GM12878 (cell line): ENCODE data around the gene RHCE. TPM values are rescaled to one million over a fixed set of nuclear protein-coding genes. Genes with fewer than 3 reads are reported as not detected.

Experiments
- ASH2L ChIP-seq: fragments of 300-600, 200-600 bp; sonication (generic); IDR thresholded peaks from 2 replicates; pipeline ENCODE4 v1.6.1; 2017; ENCODE audit warnings: low read depth, mild to moderate bottlenecking, borderline replicate concordance
- CEBPB ChIP-seq, 2 experiments: fragments of 150-350 bp in 1 of 2; IDR thresholded peaks; 2 replicates each; pipeline ENCODE4 v1.6.1; 2012 to 2014; ENCODE audit warnings: low read depth in 2 of 2, low read length in 2 of 2, borderline replicate concordance in 1 of 2, inconsistent platforms in 1 of 2
- GABPA ChIP-seq: IDR thresholded peaks from 2 replicates; pipeline ENCODE4 v1.6.1; 2014; ENCODE audit warnings: antibody characterized with exemption, low read depth, mild to moderate bottlenecking, inconsistent platforms
- GATAD2B ChIP-seq: fragments of 450-650 bp; conservative IDR thresholded peaks from 2 replicates; pipeline ENCODE4 v1.6.1; 2017; ENCODE audit warnings: low read depth, mild to moderate bottlenecking, moderate library complexity
- IKZF1 ChIP-seq: fragments of 450-650 bp; conservative IDR thresholded peaks from 2 replicates; pipeline ENCODE4 v1.6.1; 2017; ENCODE audit warnings: antibody characterized with exemption, mild to moderate bottlenecking
- MTA2 ChIP-seq: fragments of 450-650 bp; IDR thresholded peaks from 2 replicates; pipeline ENCODE4 v1.6.1; 2016; ENCODE audit warnings: low read depth, mild to moderate bottlenecking, moderate library complexity
- MXI1 ChIP-seq: fragments of 150-350 bp; IDR thresholded peaks from 2 replicates; pipeline ENCODE4 v1.6.1; 2011; ENCODE audit warnings: low read depth, mild to moderate bottlenecking, inconsistent platforms, low read length, improper control_type of control experiment
- MYC ChIP-seq: IDR thresholded peaks from 2 replicates; pipeline ENCODE4 v1.6.1; 2011; ENCODE audit warnings: mild to moderate bottlenecking, low read length, moderate library complexity, inconsistent platforms; ENCODE audit not compliant: insufficient read depth, insufficient replicate concordance, insufficient read length, severe bottlenecking
- NFXL1 ChIP-seq: fragments of 450-650 bp; IDR thresholded peaks from 2 replicates; pipeline ENCODE4 v1.6.1; 2017; ENCODE audit warnings: antibody characterized with exemption, mild to moderate bottlenecking, borderline replicate concordance
- PAX5 ChIP-seq: IDR thresholded peaks from 2 replicates; pipeline ENCODE4 v1.6.1; 2011; ENCODE audit warnings: low read depth, low read length, borderline replicate concordance
- PML ChIP-seq: IDR thresholded peaks from 2 replicates; pipeline ENCODE4 v1.6.1; 2012; ENCODE audit warnings: low read length, inconsistent platforms
- RAD21 ChIP-seq: IDR thresholded peaks from 2 replicates; pipeline ENCODE4 v1.6.1; 2011; ENCODE audit warnings: mild to moderate bottlenecking, low read depth, low read length, moderate library complexity; ENCODE audit not compliant: insufficient read depth
- SMAD1 ChIP-seq: fragments of 450-650 bp; IDR thresholded peaks from 2 replicates; pipeline ENCODE4 v1.6.1; 2018; ENCODE audit warnings: mild to moderate bottlenecking, low read depth; ENCODE audit not compliant: partially characterized antibody
- STAT1 ChIP-seq: fragments of 450-650 bp; conservative IDR thresholded peaks from 2 replicates; pipeline ENCODE4 v1.6.1; 2014; ENCODE audit warnings: antibody characterized with exemption, mild to moderate bottlenecking
- TBL1XR1 ChIP-seq: IDR thresholded peaks from 2 replicates; pipeline ENCODE4 v1.6.1; 2012; ENCODE audit warnings: low read depth, low read length, improper control_type of control experiment
- ZNF24 ChIP-seq: fragments of 450-650 bp; IDR thresholded peaks from 2 replicates; pipeline ENCODE4 v1.6.1; 2017; ENCODE audit warnings: antibody characterized with exemption, mild to moderate bottlenecking
- ZNF274 ChIP-seq: IDR thresholded peaks from one replicate; pipeline ENCODE4 v1.8.0; 2011; ENCODE audit not compliant: insufficient read length, insufficient read depth
- polyA plus RNA-seq, 11 experiments: library from polyadenylated mRNA; depleted of rRNA in 4 of 11; unstranded in 6 of 11; stranded (reverse) in 5 of 11; fragments of >200 nt; fragmentation: Nextera tagmentation in 4 of 11; fragmentation: Illumina TruSeq in 1 of 11; extraction: Ambion mirVana in 4 of 11; extraction: Trizol in 1 of 11; gene quantifications; 1 replicate in 1 of 11; 2 replicates in 10 of 11; pipeline versions ENCODE4 v1.2.1 to v1.2.3, GENCODE V29; 2011 to 2016; ENCODE audit warnings: inconsistent platforms in 2 of 11, missing spikeins in 2 of 11, low read depth in 1 of 11
- total RNA-seq, 4 experiments: library from RNA; depleted of rRNA in 3 of 4; stranded (reverse); fragments of >200 nt in 3 of 4; fragmentation: Illumina TruSeq in 1 of 4; extraction: Trizol in 1 of 4; gene quantifications; 2 replicates each; pipeline versions ENCODE4 v1.2.1 to v1.2.3, GENCODE V29; 2013 to 2021
- TF ChIP-seq, protein P1 (sequence below): fragments of 450-650 bp; formaldehyde crosslinking; IDR thresholded peaks from 2 replicates; pipeline ENCODE4 v1.5.0; 2022; ENCODE audit warnings: mild to moderate bottlenecking, missing genetic modification characterization
- TF ChIP-seq, protein P2 (sequence below): IDR thresholded peaks from 2 replicates; pipeline ENCODE4 v1.6.1; 2012; ENCODE audit warnings: improper control_type of control experiment, low read depth, low read length; ENCODE audit not compliant: insufficient replicate concordance

The RHCE gene
- total and polyA plus RNA-seq, 10 of the 15 experiments (the other 5 are each of a cell fraction or from before 2014, with no cell fraction given): 0.06 to 0.41 (median 0.22) TPM; not detected in 2

DNA sequence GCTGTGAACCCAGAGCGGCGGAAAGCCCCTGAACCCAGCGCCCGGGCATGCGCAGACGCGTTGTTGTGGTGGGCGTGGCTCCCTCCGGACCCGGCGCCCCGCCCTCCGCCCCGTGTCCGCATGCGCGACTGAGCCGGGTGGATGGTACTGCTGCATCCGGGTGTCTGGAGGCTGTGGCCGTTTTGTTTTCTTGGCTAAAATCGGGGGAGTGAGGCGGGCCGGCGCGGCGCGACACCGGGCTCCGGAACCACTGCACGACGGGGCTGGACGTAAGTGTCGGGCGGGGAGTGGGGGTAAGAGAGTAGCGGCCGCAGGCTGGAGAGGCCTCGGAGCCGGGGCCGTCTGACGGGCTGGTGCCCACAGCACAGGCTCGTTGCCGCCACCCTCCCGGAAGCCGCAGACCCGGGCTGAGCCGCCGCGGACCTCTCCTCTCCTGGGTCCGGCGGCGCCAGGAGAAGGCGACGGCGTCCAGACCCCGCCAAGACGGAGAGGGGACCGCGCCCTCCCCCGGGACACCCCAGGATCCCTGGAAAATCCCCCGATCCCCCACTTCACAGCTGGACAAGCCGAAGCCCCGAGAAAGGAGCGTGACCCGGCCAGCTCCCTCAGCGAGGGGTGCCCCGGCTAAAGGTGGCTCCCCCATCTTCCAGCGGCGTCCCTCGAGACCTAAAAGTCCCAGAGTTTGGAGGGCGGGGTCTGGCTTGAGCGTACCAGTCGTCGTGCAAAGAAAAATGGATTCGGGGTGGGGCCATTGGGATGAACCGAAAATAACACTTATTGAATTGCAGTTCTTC lies 82.2 kb downstream of the RHCE start, which contains the start of gene TMEM50A (continued):
- TF ChIP-seq ASH2L (no peak), NFXL1 (no peak), MXI1 (no peak), GATAD2B (peak; percentile 94), GABPA (peak; percentile 59; the same call in 1 of the 2 replicates), IKZF1 (peak; percentile 92), ZNF274 (no peak), ZNF24 (no peak), SMAD1 (no peak), CEBPB (IDR thresholded peaks at IDR 0.05; ENCODE audit: borderline replicate concordance in 1 of 2, low read depth in 2 of 2, low read length in 2 of 2) (no peak), MTA2 (0 out of 2 replicates have a peak, but pooled peaks have one; percentile 16), PAX5 (no peak), MYC (no peak), RAD21 (no peak), PML (peak; percentile 69; the same call in 1 of the 2 replicates), TBL1XR1 (no peak), STAT1 (no peak)
- TF ChIP-seq, protein P1, sequence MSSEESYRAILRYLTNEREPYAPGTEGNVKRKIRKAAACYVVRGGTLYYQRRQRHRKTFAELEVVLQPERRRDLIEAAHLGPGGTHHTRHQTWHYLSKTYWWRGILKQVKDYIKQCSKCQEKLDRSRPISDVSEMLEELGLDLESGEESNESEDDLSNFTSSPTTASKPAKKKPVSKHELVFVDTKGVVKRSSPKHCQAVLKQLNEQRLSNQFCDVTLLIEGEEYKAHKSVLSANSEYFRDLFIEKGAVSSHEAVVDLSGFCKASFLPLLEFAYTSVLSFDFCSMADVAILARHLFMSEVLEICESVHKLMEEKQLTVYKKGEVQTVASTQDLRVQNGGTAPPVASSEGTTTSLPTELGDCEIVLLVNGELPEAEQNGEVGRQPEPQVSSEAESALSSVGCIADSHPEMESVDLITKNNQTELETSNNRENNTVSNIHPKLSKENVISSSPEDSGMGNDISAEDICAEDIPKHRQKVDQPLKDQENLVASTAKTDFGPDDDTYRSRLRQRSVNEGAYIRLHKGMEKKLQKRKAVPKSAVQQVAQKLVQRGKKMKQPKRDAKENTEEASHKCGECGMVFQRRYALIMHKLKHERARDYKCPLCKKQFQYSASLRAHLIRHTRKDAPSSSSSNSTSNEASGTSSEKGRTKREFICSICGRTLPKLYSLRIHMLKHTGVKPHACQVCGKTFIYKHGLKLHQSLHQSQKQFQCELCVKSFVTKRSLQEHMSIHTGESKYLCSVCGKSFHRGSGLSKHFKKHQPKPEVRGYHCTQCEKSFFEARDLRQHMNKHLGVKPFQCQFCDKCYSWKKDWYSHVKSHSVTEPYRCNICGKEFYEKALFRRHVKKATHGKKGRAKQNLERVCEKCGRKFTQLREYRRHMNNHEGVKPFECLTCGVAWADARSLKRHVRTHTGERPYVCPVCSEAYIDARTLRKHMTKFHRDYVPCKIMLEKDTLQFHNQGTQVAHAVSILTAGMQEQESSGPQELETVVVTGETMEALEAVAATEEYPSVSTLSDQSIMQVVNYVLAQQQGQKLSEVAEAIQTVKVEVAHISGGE (CRISPR knock-in tag): peak; percentile 52
- TF ChIP-seq, protein P2, sequence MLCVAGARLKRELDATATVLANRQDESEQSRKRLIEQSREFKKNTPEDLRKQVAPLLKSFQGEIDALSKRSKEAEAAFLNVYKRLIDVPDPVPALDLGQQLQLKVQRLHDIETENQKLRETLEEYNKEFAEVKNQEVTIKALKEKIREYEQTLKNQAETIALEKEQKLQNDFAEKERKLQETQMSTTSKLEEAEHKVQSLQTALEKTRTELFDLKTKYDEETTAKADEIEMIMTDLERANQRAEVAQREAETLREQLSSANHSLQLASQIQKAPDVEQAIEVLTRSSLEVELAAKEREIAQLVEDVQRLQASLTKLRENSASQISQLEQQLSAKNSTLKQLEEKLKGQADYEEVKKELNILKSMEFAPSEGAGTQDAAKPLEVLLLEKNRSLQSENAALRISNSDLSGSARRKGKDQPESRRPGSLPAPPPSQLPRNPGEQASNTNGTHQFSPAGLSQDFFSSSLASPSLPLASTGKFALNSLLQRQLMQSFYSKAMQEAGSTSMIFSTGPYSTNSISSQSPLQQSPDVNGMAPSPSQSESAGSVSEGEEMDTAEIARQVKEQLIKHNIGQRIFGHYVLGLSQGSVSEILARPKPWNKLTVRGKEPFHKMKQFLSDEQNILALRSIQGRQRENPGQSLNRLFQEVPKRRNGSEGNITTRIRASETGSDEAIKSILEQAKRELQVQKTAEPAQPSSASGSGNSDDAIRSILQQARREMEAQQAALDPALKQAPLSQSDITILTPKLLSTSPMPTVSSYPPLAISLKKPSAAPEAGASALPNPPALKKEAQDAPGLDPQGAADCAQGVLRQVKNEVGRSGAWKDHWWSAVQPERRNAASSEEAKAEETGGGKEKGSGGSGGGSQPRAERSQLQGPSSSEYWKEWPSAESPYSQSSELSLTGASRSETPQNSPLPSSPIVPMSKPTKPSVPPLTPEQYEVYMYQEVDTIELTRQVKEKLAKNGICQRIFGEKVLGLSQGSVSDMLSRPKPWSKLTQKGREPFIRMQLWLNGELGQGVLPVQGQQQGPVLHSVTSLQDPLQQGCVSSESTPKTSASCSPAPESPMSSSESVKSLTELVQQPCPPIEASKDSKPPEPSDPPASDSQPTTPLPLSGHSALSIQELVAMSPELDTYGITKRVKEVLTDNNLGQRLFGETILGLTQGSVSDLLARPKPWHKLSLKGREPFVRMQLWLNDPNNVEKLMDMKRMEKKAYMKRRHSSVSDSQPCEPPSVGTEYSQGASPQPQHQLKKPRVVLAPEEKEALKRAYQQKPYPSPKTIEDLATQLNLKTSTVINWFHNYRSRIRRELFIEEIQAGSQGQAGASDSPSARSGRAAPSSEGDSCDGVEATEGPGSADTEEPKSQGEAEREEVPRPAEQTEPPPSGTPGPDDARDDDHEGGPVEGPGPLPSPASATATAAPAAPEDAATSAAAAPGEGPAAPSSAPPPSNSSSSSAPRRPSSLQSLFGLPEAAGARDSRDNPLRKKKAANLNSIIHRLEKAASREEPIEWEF: no peak
